BJ (cell line): Measurements from ENCODE around the gene LANCL3. TPM values are rescaled to one million over a fixed set of nuclear protein-coding genes. Genes with fewer than 3 reads are reported as not detected.

ENCODE experiments used
- CTCF ChIA-PET: fragments of 350-600 bp; formaldehyde crosslinking; extraction: SDS; loops from one replicate; lab custom pipeline; 2021; ENCODE audit warnings: antibody characterized with exemption, inconsistent platforms; lab: Yijun Ruan, JAX
- POLR2A ChIA-PET: fragments of 300-600 bp; sonication (Branson Sonifier 250); formaldehyde crosslinking; extraction: SDS; loops from one replicate; lab custom pipeline; 2021; ENCODE audit warnings: antibody characterized with exemption; lab: Charles Lee
- DNase-seq: peaks from one replicate; pipeline ENCODE4 v3.0.0-alpha.2; 2011; ENCODE audit warnings: low read depth
- H3K27me3 ChIP-seq: 2 replicates; pipeline ENCODE4 v1.6.0; 2011; ENCODE audit warnings: low read length; ENCODE audit not compliant: control insufficient read depth, insufficient read depth
- H3K36me3 ChIP-seq: 2 replicates; pipeline ENCODE4 v1.5.1; 2011; ENCODE audit warnings: low read length; ENCODE audit not compliant: control insufficient read depth, insufficient read depth
- H3K4me3 ChIP-seq: 2 replicates; pipeline ENCODE4 v1.5.1; 2011; ENCODE audit warnings: low read depth, mild to moderate bottlenecking, control low read depth, low read length
- CTCF ChIP-seq: IDR thresholded peaks from 2 replicates; pipeline ENCODE4 v1.5.1; 2011; ENCODE audit warnings: low read depth, mild to moderate bottlenecking, control low read depth, inconsistent platforms, low read length, moderate library complexity; ENCODE audit not compliant: insufficient read depth
- polyA plus RNA-seq: library from polyadenylated mRNA; depleted of rRNA; stranded (reverse); fragments of >200 nt; gene quantifications from 2 replicates; pipeline ENCODE4 v1.2.3, GENCODE V29; 2011

Gene LANCL3
- polyA plus RNA-seq, 1 experiment: not detected

DNA sequence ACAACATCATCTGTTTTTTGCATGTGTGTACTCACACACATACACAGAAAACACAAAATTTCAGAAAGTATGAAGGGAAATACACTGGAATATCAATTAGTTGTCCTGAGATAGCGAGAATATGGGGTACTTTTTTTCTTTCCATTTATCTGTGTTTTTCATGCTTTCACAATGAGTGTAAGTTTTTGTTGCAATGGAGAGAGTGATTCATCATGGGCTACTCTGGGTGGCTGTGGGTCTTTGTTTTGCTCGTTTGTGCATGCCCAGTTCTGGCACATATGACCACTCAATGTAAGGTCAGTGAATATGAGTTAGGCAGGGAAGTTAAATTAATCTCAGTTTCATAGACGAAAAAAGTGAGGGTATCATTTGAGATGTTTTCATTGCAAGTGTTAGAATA lies 141.0 kb downstream of the LANCL3 start:
- ChIA-PET POLR2A (no interaction called here), CTCF (no interaction called here)
- no peak for TF ChIP-seq CTCF
- no peak for DNase-seq
- Histone ChIP-seq H3K27me3 (no peaks in the 10 kb centered on the region), H3K36me3 (no peaks in the 10 kb centered on the region), H3K4me3 (no peak overlapping the region)

DNA sequence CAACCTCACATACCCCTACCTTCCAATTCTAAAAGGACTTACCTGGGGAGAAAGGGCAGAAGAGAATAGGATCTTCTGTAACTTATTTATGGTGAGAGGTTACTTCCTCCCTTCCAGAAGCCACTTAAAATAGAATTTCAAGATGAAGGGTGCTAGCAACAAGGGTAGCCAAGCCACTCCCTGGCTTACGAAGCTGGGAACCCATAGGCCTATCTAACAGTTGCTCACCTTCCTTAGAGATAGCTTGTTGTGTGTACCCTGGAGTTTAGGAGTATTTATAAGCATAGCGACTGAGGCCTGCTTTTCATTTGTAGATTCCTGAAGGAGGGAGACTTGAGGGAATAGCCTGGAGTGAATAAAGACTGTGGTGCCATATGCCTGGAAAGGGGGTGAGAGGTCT lies 143.0 kb downstream of the LANCL3 start:
- Histone ChIP-seq H3K36me3 (no peaks in the 10 kb centered on the region), H3K27me3 (no peaks in the 10 kb centered on the region), H3K4me3 (no peak overlapping the region)
- CTCF ChIA-PET: no interaction called here
- DNase-seq: no peak
- no peak for TF ChIP-seq CTCF
- POLR2A ChIA-PET: no interaction called here

DNA sequence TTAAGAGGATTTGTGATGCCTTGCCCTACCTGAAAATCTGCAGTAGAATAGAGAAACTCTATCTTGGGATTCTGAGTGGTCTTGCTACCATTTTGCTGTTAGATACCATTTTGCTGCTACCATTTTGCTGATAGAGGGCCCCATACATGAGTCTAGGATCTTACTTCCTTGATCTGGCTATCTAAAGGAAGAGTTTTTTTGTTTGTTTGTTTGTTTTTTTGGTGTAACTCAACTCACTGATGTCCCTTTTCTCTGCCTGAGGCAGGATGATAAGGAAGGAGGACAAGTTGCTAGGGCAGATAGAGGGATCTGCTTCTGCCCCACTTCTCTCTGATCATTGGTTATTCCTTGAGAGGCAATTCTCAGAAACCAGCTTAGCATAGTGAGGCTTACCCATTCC lies 145.1 kb downstream of the LANCL3 start:
- ChIA-PET CTCF (no interaction called here), POLR2A (no interaction called here)
- no peak for DNase-seq
- no peak for TF ChIP-seq CTCF
- H3K36me3 ChIP-seq: no peaks in the 10 kb centered on the region
- H3K27me3 ChIP-seq: no peaks in the 10 kb centered on the region
- no peak overlapping the region for H3K4me3 ChIP-seq

- Histone ChIP-seq H3K27me3 (no peaks in the 10 kb centered on the region), H3K36me3 (no peaks in the 10 kb centered on the region), H3K4me3 (no peak overlapping the region)
- POLR2A ChIA-PET: no interaction called here
- no peak for DNase-seq
- CTCF ChIA-PET: no interaction called here
- no peak for TF ChIP-seq CTCF
These were observed 146.2 kb downstream of the LANCL3 start for GRCh38 chrX:37717708-37718107.

DNA sequence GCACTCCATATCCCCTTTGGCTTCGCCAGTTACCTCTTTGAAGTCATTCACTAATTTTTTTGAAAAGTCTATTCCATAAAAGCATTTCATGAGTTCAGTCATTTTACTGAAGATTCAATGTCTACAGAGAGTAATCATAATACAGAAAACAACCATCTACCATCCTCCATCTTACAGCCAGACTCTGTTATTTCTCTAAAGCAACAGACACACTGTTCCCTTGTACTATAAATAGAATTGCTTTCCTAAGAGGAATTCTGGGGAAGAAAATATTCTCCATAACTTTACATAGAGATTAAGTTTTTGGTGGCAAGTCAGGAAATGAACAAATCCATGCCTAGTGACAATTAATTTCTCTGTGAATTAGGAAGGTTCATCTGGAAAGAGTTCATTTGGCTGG lies 151.1 kb downstream of the LANCL3 start:
- ChIA-PET CTCF (no interaction called here), POLR2A (no interaction called here)
- TF ChIP-seq CTCF: no peak
- no peak for DNase-seq
- H3K27me3 ChIP-seq: no peaks in the 10 kb centered on the region
- no peak overlapping the region for H3K4me3 ChIP-seq
- no peaks in the 10 kb centered on the region for H3K36me3 ChIP-seq
